Testis (tissue), 2 donors: ENCODE measurements around the gene TMEM263.

Source experiments
- CTCF ChIP-seq, 3 experiments: fragments of 450-650 bp in 2 of 3; fragments of 200-600 bp in 1 of 3; sonication (generic) in 1 of 3; IDR thresholded peaks; one replicate each; pipeline ENCODE4 v1.5.1; 2016 to 2019; ENCODE audit warnings: antibody characterized with exemption in 3 of 3, mild to moderate bottlenecking in 2 of 3, moderate library complexity in 1 of 3
- POLR2A ChIP-seq: fragments of 450-650 bp; IDR thresholded peaks from one replicate; pipeline ENCODE4 v1.6.1; 2017; ENCODE audit warnings: antibody characterized with exemption, mild to moderate bottlenecking, moderate library complexity

- TF ChIP-seq POLR2A: no peak
- no peak for TF ChIP-seq CTCF (IDR thresholded peaks at IDR 0.05)
These were observed 30.4 kb downstream of the TMEM263 start for GRCh38 chr12:106986135-106986534.
